HEK293 (cell line): Measurements from ENCODE around the gene SMURF1.

ENCODE experiments used
- CTCF ChIA-PET: fragments of 350-600 bp; formaldehyde crosslinking; extraction: SDS; loops from one replicate; lab custom pipeline; 2021; ENCODE audit warnings: antibody characterized with exemption; lab: Yijun Ruan, JAX
- POLR2A ChIA-PET: fragments of 300-600 bp; formaldehyde crosslinking; extraction: SDS; loops from one replicate; lab custom pipeline; 2020; ENCODE audit warnings: antibody characterized with exemption, inconsistent platforms; lab: Yijun Ruan, JAX
- H3K27ac ChIP-seq: fragments of 200-500 bp; sonication (Bioruptor generic); 2 replicates; pipeline ENCODE4 v1.5.1; 2014; ENCODE audit warnings: low read depth, low read length, control low read depth, inconsistent platforms; ENCODE audit errors: extremely low read depth
- H3K36me3 ChIP-seq, 2 experiments: fragments of 200-500 bp in 1 of 2; sonication (Bioruptor generic) in 1 of 2; 1 replicate in 1 of 2; 2 replicates in 1 of 2; pipeline ENCODE4 v1.5.1; 2014 to 2017; ENCODE audit warnings: inconsistent platforms in 2 of 2, low read length in 2 of 2; ENCODE audit not compliant: control insufficient read depth in 2 of 2, insufficient read depth in 1 of 2
- H3K4me1 ChIP-seq: fragments of 200-500 bp; sonication (Bioruptor generic); 2 replicates; pipeline ENCODE4 v1.5.1; 2014; ENCODE audit warnings: mild to moderate bottlenecking, low read length, inconsistent platforms; ENCODE audit not compliant: control insufficient read depth, insufficient read depth
- H3K4me3 ChIP-seq: 2 replicates; pipeline ENCODE4 v1.5.1; 2011; ENCODE audit warnings: low read depth, mild to moderate bottlenecking, control low read depth, low read length, moderate library complexity
- H3K9me3 ChIP-seq: fragments of 200-500 bp; sonication (Bioruptor generic); 2 replicates; pipeline ENCODE4 v1.5.1; 2014; ENCODE audit warnings: low read depth, low read length, inconsistent platforms; ENCODE audit not compliant: control insufficient read depth, insufficient read depth
- EGR2 ChIP-seq: fragments of 450-650 bp; formaldehyde crosslinking; IDR thresholded peaks from 2 replicates; pipeline ENCODE4 v1.5.1; 2016; ENCODE audit warnings: low read depth, missing biosample characterization, missing genetic modification characterization
- ELK4 ChIP-seq: IDR thresholded peaks from 2 replicates; pipeline ENCODE4 v1.6.1; 2011; ENCODE audit warnings: mild to moderate bottlenecking, low read depth, low read length, borderline replicate concordance
- GLI2 ChIP-seq: fragments of 450-650 bp; formaldehyde crosslinking; IDR thresholded peaks from 2 replicates; pipeline ENCODE4; 2017; ENCODE audit warnings: missing biosample characterization, missing genetic modification characterization, low read depth, borderline replicate concordance
- TCF7L2 ChIP-seq: IDR thresholded peaks from 2 replicates; pipeline ENCODE4 v1.6.1; 2011; ENCODE audit warnings: low read depth, mild to moderate bottlenecking, inconsistent platforms, low read length, moderate library complexity, borderline replicate concordance
- ZBTB17 ChIP-seq: fragments of 450-650 bp; formaldehyde crosslinking; IDR thresholded peaks from 2 replicates; pipeline ENCODE4 v1.5.1; 2016; ENCODE audit warnings: missing biosample characterization, missing genetic modification characterization
- ZBTB44 ChIP-seq: fragments of 450-650 bp; IDR thresholded peaks from 2 replicates; pipeline ENCODE4 v1.5.1; 2018; ENCODE audit warnings: missing biosample characterization, mild to moderate bottlenecking, missing genetic modification characterization
- ZEB2 ChIP-seq: fragments of 450-650 bp; formaldehyde crosslinking; IDR thresholded peaks from 2 replicates; pipeline ENCODE4 v1.5.1; 2016; ENCODE audit warnings: missing biosample characterization, missing genetic modification characterization
- ZNF146 ChIP-seq: fragments of 450-650 bp; formaldehyde crosslinking; IDR thresholded peaks from 2 replicates; pipeline ENCODE4 v1.5.1; 2016; ENCODE audit warnings: missing biosample characterization, missing genetic modification characterization
- ZNF211 ChIP-seq: fragments of 450-650 bp; formaldehyde crosslinking; IDR thresholded peaks from 2 replicates; pipeline ENCODE4 v1.5.1; 2016; ENCODE audit warnings: low read depth, missing biosample characterization, missing genetic modification characterization
- ZNF423 ChIP-seq: fragments of 450-650 bp; formaldehyde crosslinking; IDR thresholded peaks from 2 replicates; pipeline ENCODE4 v1.5.1; 2016; ENCODE audit warnings: missing biosample characterization, missing genetic modification characterization
- ZNF433 ChIP-seq: fragments of 450-650 bp; formaldehyde crosslinking; IDR thresholded peaks from 2 replicates; pipeline ENCODE4 v1.5.1; 2016; ENCODE audit warnings: missing biosample characterization, missing genetic modification characterization, low read depth
- ZNF449 ChIP-seq: fragments of 450-650 bp; formaldehyde crosslinking; IDR thresholded peaks from 2 replicates; pipeline ENCODE4 v1.5.1; 2017; ENCODE audit warnings: missing biosample characterization, mild to moderate bottlenecking, missing genetic modification characterization, moderate library complexity
- ZNF510 ChIP-seq: fragments of 450-650 bp; formaldehyde crosslinking; IDR thresholded peaks from 2 replicates; pipeline ENCODE4 v1.5.1; 2018; ENCODE audit warnings: mild to moderate bottlenecking, missing genetic modification characterization, missing biosample characterization; ENCODE audit not compliant: insufficient replicate concordance
- ZNF654 ChIP-seq: fragments of 450-650 bp; formaldehyde crosslinking; IDR thresholded peaks from 2 replicates; pipeline ENCODE4 v1.5.1; 2016; ENCODE audit warnings: low read depth, missing biosample characterization, missing genetic modification characterization
- ZNF701 ChIP-seq: fragments of 450-650 bp; formaldehyde crosslinking; IDR thresholded peaks from 2 replicates; pipeline ENCODE4 v1.5.1; 2016; ENCODE audit warnings: missing biosample characterization, missing genetic modification characterization
- ZNF777 ChIP-seq: fragments of 450-650 bp; formaldehyde crosslinking; IDR thresholded peaks from 2 replicates; pipeline ENCODE4 v1.5.1; 2017; ENCODE audit warnings: missing biosample characterization, missing genetic modification characterization, borderline replicate concordance
- ZNF830 ChIP-seq: fragments of 450-650 bp; IDR thresholded peaks from 2 replicates; pipeline ENCODE4 v1.5.0; 2018; ENCODE audit warnings: missing biosample characterization, missing genetic modification characterization, low read depth, mild to moderate bottlenecking, moderate library complexity
- TF ChIP-seq, protein P1 (sequence below): fragments of 450-650 bp; formaldehyde crosslinking; IDR thresholded peaks from 2 replicates; pipeline ENCODE4 v1.5.1; 2016; ENCODE audit warnings: missing biosample characterization, missing genetic modification characterization
- TF ChIP-seq, protein P2 (sequence below): fragments of 450-650 bp; formaldehyde crosslinking; IDR thresholded peaks from 2 replicates; pipeline ENCODE4 v1.5.1; 2016; ENCODE audit warnings: missing biosample characterization, missing genetic modification characterization

SMURF1 gene

GRCh38 chr7:99173787-99174186 lies 29.9 kb upstream of the SMURF1 start (continued):
- TF ChIP-seq ZBTB44 (tag by site-specific recombination) (no peak), TCF7L2 (no peak), ZNF146 (no peak), ZNF777 (tag by site-specific recombination) (no peak), ELK4 (no peak), GLI2 (tag by site-specific recombination) (no peak)
- TF ChIP-seq, protein P1, sequence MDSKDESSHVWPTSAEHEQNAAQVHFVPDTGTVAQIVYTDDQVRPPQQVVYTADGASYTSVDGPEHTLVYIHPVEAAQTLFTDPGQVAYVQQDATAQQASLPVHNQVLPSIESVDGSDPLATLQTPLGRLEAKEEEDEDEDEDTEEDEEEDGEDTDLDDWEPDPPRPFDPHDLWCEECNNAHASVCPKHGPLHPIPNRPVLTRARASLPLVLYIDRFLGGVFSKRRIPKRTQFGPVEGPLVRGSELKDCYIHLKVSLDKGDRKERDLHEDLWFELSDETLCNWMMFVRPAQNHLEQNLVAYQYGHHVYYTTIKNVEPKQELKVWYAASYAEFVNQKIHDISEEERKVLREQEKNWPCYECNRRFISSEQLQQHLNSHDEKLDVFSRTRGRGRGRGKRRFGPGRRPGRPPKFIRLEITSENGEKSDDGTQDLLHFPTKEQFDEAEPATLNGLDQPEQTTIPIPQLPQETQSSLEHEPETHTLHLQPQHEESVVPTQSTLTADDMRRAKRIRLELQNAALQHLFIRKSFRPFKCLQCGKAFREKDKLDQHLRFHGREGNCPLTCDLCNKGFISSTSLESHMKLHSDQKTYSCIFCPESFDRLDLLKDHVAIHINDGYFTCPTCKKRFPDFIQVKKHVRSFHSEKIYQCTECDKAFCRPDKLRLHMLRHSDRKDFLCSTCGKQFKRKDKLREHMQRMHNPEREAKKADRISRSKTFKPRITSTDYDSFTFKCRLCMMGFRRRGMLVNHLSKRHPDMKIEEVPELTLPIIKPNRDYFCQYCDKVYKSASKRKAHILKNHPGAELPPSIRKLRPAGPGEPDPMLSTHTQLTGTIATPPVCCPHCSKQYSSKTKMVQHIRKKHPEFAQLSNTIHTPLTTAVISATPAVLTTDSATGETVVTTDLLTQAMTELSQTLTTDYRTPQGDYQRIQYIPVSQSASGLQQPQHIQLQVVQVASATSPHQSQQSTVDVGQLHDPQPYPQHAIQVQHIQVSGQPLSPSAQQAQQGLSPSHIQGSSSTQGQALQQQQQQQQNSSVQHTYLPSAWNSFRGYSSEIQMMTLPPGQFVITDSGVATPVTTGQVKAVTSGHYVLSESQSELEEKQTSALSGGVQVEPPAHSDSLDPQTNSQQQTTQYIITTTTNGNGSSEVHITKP (tag by site-specific recombination): no peak

DNA sequence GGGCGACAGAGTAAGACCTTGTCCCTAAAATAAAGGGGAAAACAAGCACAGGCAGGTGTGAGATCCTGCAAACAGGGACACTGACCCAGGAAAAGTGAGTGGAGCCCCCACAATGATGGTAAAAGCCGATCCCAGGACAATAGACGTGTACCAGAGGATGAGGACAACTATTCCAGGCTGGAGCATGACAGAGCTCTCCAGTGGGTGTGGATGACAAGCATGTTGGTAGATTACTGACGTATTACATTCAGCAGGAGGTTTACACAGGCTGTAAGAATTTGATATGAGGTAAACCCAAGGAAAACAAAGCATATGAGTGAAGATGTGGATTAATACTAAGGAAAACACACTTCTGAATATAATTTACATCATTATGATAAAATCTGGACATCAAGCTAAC lies 27.8 kb upstream of the SMURF1 start:
- Histone ChIP-seq H3K4me1 (no peaks in the 10 kb centered on the region), H3K27ac (no peak overlapping the region), H3K4me3 (no peak overlapping the region), H3K9me3 (no peaks in the 10 kb centered on the region), H3K36me3 (no peaks in the 10 kb centered on the region)
- POLR2A ChIA-PET: no interaction called here
- no peak for TF ChIP-seq ZEB2 (tag by site-specific recombination)
- TF ChIP-seq, protein P2, sequence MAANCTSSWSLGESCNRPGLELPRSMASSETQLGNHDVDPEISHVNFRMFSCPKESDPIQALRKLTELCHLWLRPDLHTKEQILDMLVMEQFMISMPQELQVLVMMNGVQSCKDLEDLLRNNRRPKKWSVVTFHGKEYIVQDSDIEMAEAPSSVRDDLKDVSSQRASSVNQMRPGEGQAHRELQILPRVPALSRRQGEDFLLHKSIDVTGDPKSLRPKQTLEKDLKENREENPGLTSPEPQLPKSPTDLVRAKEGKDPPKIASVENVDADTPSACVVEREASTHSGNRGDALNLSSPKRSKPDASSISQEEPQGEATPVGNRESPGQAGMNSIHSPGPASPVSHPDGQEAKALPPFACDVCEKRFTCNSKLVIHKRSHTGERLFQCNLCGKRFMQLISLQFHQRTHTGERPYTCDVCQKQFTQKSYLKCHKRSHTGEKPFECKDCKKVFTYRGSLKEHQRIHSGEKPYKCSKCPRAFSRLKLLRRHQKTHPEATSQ (tag by site-specific recombination): no peak
- no peak for TF ChIP-seq ZNF510 (tag by site-specific recombination)
- no peak for TF ChIP-seq EGR2 (tag by site-specific recombination)
- no peak for TF ChIP-seq ZNF433
- TF ChIP-seq ZNF777 (tag by site-specific recombination): no peak
- TF ChIP-seq ZNF211 (tag by site-specific recombination): no peak
- no peak for TF ChIP-seq ZNF654 (tag by site-specific recombination)
- TF ChIP-seq ZBTB17 (tag by site-specific recombination): no peak
- no peak for TF ChIP-seq ZNF701
- no peak for TF ChIP-seq ZNF449 (tag by site-specific recombination)
- TF ChIP-seq ZNF423 (tag by site-specific recombination): no peak
- no peak for TF ChIP-seq ZNF830 (tag by site-specific recombination)
- CTCF ChIA-PET: interaction anchor here (1.6 kb wide), 1 partner anchor 12 kb away, joined by 5 read pairs; no protein-coding TSS in a partner anchor
